IPS-NIHi11 (cell line): Measurements from ENCODE around the gene KRTAP10-2.

ENCODE experiments used
- DNase-seq: peaks from one replicate; pipeline ENCODE4 v3.0.0; 2012; ENCODE audit warnings: mixed read lengths, low spot score

KRTAP10-2 gene

DNA sequence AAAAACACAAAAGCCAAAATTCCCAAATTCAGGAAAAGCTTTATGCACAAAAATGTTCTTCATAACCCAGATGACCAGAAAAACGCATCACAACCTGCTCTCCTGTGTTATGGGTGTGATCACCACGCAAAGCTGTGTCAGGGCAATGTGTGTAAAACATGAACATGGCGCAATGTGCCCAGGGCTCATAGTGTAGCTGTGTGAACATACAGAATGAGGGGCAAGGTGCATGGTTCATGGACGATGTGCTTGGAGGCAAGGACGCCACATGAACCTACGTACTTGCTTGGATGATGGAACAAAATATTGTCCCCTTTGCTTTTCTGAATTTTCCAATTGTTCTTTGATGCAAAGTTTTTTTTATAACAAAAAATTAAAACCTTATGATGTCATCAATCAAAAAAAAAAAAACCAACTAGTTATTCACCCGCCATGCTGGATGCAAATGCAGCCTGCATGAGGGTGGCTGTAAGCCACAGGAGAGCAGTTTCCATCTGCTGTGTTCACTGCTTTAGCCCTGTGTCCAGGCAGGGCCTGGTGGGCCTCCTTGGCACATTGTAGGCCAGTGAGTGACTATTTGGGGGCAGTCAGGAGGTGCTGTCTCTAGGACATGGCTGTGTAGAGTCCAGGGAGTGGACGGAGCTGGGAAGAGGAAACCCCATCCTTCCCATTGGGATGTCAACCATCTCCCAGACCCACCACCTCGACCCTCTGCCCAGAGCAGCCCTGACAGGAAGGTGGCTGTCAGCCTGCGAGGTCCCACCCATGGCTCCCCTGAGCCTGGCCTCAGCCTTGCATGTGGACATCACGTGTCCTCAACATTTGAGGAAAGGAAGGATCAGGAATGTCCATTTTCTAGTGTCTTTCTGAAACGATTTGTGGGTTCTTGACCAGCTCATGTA is 25.0 kb downstream of the KRTAP10-2 start:
- DNase-seq: no peak

DNA sequence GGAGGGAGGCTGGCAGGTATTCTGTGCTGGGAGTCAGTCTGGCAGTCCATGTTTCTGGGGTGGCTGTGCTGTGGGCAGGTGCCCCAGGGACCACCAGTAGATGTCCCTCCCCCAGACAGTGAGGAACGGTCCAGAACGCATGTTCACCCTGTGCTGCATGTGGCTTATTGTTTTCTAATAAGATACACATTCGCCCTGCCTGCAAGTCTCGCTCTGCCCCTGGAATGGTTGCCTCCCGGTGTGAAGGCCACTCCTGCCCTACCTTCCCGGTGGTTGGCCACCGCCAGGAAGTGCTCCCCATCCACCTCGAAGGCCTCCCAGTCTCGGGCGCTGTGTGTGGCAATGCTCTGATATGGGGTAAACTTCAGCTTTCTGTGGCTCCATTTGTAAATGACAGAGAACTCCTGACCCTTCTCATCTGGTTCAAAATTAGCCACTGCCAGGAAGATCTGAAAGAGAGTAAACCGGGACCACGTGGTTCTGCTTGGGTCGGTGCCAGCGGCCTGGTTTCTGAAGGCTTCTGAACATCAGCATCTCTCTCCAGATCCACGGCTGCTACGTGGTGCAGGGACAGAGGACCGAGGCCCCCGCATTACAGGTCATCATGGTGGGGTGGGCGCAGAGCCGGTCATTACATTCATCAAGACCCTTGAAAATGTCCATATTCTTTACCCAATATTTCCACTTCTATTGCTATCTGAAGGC is 25.8 kb downstream of the KRTAP10-2 start:
- no peak for DNase-seq

DNA sequence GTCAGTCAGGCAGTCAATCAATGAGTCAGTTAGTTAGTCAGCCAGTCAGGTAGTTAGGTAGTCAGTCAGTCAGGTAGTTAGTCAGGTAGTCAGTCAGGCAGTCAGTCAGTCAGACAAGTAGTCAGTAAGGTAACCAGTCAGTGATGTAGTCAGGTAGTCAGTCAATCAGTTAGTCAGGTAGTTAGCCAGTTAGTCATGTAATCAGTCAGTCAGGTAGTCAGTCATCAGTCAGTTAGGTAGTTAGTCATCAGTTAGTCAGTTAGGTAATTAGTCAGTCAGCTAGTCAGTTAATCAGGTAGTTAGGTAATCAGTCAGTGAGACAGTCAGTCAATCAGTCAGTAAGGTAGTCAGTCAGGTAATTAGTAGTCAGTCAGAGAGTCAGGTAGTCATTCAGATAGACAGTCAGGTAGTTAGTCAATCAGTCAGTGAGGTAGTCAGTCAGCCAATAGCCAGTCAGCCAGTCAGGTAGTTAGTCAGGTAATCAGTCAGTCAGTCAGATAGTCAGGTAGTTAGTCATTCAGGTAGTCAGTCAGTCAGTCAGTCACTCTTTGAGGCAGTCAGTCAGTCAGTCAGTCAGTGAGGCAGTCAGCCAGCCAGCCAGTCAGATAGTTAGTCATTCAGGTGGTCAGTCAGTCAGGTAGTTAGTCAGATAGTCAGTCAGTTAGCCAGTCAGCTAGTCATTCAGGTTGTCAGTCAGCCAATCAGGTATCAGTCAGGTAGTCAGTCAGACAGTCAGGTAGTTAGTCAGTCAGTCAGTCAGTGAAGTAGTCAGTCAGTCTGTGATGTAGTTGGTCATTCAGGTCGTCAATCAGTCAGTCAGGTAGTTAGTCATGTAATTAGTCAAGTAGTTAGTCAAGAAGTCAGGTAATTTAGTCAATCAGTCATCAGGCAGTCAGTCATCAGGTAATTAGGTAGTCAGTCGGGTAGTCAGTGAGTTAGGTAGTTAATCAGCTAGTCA is 26.6 kb downstream of the KRTAP10-2 start:
- DNase-seq: no peak

DNA sequence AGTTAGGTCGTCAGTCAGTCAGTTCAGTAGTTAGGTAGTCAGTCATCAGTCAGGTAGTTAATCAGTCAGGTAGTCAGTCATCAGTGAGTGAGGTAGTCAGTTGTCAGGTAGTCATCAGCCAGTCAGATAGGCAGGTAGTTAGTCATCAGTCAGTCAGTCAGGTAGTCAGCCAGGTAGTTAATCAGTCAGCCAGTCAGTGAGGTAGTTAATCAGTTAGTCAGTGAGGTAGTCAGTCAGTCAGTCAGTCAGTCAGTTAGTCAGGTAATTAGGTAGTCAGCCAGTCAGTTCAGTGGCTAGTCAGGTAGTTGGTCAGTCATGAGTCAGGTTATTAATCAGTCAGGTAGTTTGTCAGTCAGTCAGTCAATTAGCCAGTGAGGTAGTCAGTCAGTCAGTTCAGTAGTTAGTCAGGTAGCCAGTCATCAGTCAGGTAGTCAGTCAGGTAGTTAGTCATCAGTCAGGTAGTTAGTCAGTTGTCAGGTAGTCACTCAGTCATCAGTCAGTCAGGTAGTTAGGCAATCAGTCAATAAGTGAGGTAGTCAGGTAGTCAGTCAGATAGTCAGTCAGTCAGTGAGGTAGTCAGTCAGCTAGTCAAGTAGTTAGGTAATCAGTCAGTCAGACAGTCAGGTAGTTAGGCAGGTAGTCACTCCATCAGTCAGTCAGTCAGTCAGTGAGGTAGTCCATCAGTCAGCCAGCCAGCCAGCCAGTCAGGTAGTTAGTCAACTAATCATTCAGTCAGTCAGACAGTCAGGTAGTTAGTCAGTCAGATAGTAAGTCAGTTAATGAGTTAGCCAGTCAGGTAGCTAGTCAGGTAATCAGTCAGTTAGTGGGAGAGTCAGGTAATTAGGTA is 27.5 kb downstream of the KRTAP10-2 start:
- DNase-seq: no peak

DNA sequence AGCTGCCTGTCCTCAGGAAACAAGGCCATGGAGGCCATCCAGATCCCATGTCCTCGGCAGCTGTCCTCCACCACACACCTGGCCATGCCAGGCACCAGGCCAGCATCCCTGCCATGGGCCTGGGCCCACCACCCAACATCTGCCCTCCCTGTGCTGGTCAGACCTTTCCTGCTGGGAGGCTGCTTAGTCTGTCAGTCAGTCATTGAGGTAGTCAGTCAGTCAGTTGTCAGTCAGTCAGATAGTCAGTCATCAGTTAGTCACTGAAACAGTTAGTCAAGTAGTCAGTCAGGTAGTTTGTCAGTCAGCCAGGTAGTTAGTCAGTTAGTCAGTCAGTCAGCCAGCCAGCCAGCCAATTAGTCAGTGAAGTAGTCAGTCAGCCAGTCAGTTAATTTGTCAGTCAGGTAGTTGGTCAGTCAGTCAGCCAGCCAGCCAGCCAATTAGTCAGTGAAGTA is 28.5 kb downstream of the KRTAP10-2 start:
- DNase-seq: no peak

DNA sequence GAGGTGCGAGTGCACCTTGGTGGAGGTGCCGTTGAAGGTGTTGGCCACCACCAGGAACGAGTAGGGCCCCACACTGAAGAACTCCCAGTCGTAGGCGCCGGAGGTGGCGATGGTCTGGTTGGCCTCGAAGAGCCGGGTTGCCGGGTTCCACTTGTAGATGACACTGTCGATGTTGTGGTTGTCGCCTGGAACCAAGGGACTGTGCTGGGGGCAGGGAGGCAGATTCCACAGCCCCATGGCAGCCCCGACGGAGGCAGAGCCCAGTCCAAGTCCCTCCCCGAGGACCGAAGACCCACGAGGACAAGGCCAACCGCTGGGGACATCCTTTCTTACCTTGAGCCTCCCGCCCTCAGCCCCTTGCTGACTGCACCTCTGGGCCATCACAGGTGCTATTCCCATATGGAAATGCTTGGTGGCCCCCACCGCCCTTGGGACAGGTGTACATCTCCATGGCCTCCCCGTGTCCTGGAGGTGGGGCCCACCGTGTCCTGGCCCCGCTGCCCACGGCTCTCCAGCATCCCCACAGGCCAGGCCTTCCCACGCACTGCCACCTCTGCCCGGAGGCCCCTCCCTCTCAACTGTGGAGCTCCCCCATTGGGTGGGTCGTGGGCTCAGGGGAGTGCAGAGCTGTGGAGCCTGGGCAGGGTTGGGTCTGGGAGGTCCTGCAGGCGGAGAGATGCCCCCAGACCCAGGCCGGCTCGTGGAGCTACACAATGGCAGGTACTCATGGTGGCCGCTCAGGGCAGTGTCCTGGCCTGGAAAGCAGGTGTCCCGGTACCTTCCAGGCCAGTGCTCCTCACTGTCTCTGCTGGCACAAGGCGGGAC is 29.2 kb downstream of the KRTAP10-2 start:
- DNase-seq: no peak

DNA sequence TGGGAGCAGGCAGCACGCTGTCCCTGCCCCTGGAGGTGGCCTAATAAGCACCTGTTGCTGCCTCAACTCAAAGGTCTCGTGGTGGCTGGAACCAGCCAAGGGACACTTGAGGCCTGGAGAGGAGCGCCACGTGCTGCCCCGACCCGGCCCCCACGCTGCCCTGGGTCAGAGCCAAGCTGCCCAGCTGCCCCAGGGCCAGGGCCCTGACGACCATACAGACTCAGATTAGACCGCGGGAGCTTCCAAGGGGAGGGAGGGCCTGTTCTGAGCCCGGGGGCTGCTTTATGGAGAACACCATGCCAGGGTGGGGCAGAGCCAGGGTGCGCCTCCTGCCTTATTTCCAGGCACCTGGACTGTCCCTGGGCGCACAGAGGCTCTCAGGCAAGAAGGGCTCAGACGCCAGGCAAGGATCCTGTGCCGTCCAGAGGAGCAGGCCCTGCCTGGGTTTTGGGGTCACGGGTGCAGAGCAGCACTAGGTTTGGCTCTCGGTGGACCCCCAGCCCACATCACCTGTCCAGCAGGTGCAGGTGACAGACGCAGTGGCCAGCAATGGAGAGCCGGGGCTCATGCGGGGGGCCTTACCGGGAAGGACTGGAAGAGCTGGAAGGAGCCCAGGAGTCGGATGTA is 29.9 kb downstream of the KRTAP10-2 start:
- no peak for DNase-seq

DNA sequence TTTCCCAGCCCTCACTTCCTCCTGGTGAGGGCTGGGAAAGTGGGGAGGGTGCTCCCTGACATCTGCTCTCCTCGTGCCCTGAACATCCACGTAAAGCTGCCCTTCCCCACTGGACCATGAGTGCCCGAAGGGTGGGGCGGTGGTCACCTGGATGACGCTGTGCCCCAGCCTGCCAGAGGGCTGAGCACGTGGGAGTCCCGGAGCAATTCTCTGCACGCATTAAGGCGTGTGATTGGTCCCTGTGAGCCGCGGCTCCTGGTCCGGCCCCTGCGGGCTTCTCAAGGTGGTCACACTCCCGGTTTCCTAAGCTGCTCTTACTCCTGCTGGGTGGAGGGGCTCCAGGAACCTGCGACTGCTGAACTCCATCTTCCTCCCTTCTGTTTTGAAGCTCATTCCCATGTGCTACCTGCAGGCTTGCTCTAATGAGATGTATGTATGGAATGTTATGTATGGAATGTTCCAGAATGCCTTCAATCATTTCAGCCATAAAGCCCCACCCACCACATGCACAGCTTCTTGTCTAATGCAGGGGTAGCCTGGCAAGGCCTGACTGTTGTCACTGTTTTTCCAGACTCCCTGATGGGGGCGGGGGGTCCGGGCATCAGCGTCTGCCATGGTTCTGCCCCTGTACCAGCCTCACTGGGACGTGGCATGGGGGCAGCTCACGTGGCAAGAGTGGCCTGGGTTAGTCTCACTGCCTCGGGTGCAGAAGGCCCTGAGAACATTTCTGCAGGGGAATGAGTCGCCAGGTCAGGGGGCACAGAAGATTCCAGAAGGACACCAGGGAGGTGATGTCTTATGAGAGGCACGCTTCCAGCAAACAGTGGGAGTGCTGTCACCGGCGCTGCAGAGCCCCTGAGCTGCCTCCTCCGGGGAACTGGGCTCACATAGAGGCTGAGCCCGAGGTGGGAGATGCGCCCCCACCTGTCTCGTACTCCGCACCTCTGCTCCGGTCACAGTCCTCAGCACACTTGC is 30.7 kb downstream of the KRTAP10-2 start:
- DNase-seq: no peak

DNA sequence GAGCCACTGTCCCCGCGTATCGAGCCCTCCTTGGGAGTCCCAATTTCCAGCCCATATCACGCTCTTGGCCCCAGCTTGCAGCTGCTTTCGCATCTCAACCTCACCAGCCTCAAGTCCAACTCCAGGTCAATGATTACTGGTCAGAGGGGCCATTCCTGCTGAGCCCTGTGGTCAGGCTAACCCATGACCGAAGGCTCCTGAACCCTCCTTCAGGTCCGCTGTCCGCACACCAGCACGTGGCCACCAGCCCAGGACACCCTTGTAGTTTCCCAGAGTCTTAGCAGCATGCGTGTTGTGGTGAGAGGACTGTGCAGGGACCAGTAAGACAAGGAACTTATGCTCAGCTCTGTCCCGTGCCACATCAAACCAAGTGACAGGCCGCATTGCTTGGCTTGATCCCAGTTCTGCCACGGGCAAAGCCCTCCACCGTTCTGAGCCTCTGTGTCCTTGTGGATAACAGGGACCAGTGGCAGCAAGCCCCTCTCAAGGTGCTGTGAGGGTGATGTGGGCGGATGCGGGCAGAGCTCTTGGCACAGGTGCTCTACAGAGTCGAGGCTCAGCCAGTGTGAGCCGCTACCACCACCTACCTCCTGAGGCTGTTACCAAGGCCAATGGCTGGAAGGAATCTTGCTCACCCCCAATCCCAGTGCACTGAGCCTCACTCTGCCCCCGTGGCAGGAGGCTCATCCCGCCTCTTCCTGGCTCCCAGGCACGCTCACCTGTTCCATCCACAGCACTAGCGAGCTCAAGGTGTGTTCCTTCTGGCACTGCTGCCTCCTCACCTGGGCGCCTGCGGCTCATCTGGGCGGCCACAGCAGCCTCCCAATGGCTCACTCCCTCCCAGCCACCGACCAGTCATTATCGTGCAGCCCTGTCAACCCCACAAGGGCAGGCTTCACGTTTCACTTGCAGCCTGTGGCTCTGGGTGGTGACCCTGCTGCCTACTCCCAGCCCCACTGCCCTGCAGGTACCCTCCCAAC is 31.7 kb downstream of the KRTAP10-2 start:
- DNase-seq: no peak

DNA sequence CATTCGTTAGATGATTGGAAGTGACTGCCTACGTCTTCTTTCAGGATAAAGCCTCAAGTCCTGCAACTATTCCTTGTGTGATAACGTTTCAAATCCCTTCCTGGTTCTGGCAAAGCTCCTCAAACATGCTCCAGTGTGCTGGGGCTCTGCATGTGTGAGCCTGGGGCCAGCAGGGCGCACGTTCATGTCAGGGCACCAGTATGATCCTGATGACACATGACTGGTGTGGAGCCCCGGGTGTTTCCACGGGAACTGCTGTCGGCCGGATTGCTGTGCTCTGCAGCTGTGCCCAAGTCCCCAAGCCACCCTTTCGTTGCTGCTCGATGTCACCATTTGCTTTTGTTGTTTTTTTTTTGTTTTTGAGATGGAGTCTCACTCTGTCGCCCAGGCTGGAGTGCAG is 32.6 kb downstream of the KRTAP10-2 start:
- DNase-seq: no peak

DNA sequence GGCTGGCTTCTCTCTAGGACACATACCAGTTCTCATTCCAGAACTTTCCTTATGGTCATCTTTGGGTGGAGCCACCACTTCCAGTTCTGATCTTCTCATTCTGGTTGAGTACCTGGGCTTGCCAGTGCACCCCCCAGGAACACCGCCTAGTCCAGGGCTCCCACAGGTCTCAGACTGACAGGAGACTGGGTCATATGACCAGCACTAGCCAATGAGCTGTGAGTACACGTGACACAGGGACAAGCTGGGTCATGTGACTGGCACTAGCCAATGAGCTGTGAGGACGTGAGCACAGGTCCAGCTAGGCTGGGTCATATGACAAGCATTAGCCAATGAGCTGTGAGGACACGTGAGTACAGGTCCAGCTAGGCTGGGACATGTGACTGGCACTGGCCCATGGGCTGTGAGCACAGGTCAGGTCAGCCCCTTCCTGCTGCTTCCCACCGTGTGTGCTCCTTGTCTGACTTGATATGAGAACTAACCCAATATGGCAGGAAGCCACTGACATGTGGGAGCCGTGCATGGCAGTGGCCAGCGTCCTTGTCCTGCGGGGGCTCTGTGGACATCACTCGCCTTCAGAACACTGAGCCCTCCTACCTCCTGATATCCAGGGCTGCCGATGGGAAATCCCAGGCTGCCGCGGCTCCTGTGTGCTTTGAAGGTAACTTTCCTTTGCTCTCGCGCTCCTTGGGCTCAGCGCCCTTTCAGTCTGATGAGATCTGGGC is 34.0 kb downstream of the KRTAP10-2 start:
- DNase-seq: peak; percentile 86

DNA sequence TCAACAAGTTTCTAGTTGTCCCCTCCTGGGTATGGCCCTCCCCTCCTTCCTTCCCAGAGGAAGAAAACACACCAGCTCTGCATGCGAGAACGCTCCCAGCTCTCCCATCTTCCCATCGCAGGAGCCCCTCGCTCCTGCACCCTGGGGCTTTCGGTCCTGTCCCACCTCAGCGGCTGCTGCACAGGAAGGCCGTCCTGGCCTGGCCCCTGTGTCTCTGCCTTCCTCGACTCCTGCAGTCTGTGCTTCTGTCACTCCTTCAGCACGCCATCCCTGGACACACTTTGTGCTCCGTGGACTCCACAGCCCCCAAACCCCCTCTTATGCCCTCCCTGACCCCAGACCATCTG is 34.5 kb downstream of the KRTAP10-2 start:
- DNase-seq: no peak

DNA sequence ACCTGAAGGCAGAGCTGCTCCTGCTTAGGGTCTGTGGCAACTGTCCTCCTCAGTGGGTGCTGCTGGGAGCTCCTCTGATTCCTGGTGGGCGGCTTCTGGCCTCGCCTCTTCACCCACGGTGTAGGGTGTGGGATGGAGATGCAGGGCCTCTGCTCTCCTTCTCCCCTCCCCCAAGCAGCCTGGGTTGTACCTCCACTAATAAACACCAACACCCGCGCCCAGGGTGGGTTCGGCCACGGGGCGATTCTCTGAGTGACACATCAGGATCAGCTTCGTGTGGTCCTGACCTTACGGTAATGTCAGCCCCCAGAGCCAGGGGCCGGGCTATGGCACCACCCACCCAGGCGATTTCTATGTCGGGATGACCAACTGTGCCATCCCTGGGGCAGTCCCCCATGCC is 35.0 kb downstream of the KRTAP10-2 start:
- DNase-seq: no peak

DNA sequence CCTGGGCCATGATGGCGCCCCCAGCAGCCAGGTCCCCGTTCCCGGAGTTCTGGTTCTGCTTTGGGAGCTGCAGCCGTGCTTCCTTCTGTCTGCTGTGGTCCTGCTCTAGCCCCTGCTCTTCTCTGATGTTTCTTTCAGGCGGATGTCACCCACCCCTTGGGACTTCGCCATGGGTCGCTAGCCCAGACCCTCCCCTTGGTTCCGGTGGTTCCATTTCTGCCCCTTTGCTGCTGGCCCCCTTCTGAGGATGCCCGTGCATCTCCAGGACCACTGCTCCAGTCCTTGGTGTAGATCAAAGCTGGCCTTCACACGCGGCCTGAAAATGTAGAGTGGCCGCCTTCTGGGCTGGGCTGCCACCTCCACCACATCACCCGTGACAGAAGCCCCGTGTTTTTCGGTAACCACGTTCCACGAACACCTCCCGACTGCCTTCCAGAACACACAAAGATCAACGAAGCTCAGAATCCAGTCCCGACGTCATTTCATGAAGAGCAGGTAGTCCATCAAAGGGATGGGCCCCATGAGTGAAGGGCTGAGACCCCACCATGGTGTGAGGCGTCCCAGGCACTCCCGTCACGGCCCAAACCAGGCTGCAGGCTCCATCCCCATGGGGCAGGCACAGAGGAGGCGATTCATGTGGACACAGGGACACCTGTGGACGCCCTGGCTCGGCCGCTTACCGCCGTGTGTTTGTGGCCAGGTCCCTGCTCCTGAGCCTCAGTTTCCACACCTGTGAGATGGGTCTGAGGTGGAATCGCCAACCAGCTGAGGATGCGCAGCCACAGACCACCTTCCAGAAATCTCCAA is 35.7 kb downstream of the KRTAP10-2 start:
- DNase-seq: no peak

DNA sequence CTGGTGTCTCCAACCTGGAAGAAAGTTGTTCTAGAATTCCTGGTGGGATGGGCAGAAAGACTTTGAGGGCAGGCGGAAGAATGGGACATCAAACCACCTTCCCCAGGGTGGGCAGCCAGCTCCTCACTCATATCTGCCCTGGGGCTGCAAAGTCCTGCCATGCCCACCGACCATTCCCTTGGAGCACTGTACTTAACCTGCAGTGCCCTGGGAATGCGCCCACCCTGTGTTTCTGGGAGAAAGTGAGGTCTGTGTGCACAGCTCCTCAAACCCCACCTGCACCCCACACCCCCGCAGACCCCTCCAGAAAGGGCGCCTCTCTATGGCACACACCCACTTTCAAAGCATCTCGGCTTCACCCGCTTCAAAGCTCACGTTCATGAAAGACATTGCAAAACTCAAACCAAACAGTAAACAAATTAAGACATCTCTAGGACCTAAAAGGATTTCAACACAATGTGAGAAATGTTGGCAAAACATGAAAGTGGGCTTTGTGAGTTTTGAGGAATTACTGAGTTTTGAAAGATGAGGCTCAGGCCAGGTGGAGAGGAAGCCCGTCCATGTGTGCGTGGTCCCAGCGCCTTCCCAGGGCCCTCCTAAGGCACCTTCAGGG is 36.5 kb downstream of the KRTAP10-2 start:
- no peak for DNase-seq

DNA sequence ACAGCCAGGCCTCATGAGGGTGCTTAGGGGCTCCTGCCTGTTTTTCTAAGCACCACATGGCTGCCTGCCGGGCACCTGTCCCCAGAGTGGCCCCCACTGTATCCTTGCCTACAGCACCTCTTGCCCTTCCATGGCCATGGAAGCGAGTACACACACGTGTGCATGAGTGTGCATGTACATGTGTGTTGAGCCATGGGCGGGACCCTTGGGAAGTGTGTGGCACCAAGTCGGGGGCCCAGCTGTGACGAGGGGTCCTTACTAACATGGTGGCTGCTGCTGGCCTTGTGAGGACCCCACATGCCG is 37.1 kb downstream of the KRTAP10-2 start:
- DNase-seq: no peak
